Ovary (tissue), 9 donors: Measurements from ENCODE around the gene PRICKLE4. TPM values are rescaled to one million over a fixed set of nuclear protein-coding genes. Genes with fewer than 3 reads are reported as not detected.

Source experiments
- DNase-seq, 5 donors: peaks; one replicate each; pipeline ENCODE4 v3.0.0-alpha.2; 2019 to 2020
- H3K27ac ChIP-seq, 2 donors: fragments of 200-600 bp; one replicate each; pipeline versions ENCODE4 v1.5.1 to v1.8.0; 2019 to 2022
- H3K27me3 ChIP-seq: fragments of 200-600 bp; one replicate; pipeline ENCODE4 v1.8.0; 2022
- H3K36me3 ChIP-seq: fragments of 200-600 bp; sonication (generic); one replicate; pipeline ENCODE4 v1.5.1; 2019
- H3K4me1 ChIP-seq: one replicate; pipeline ENCODE4 v1.8.1; 2013; ENCODE audit warnings: mild to moderate bottlenecking, moderate library complexity; ENCODE audit not compliant: insufficient read depth
- H3K4me3 ChIP-seq: fragments of 200-600 bp; sonication (generic); one replicate; pipeline ENCODE4 v1.5.1; 2017
- H3K9me3 ChIP-seq, 2 donors: fragments of 200-600 bp in 1 of 2; sonication (generic) in 1 of 2; one replicate each; pipeline versions ENCODE4 v1.5.1 to v1.8.1; 2013 to 2019; ENCODE audit warnings: mild to moderate bottlenecking in 1 of 2, moderate library complexity in 1 of 2
- CTCF ChIP-seq, 3 donors: fragments of 450-650 bp in 2 of 3; fragments of 200-600 bp in 1 of 3; IDR thresholded peaks; one replicate each; pipeline versions ENCODE4 v1.5.1 to v1.8.0; 2016 to 2022; ENCODE audit warnings: antibody characterized with exemption in 3 of 3, mild to moderate bottlenecking in 1 of 3
- EP300 ChIP-seq: sonication (generic); formaldehyde crosslinking; IDR thresholded peaks from one replicate; pipeline ENCODE4 v1.6.1; 2017; ENCODE audit warnings: antibody characterized with exemption
- POLR2A ChIP-seq: fragments of 450-650 bp; IDR thresholded peaks from one replicate; pipeline ENCODE4 v1.6.1; 2017; ENCODE audit warnings: antibody characterized with exemption, mild to moderate bottlenecking, moderate library complexity
- WGBS, 3 donors: extraction: QIAGEN DNeasy Blood & Tissue Kit in 1 of 3; methylation state at CpG; one replicate each; pipeline versions ENCODE4 v1.1.5 to v1.1.7; 2013 to 2017; 5-methylcytosine and 5-hydroxymethylcytosine counted together
- intact Hi-C, 4 donors: fragments of 100-400 bp; cut with DNase I; formaldehyde crosslinking; loops; one replicate each; pipeline versions ENCODE4 v1.11.0 to v1.15.1; 2022 to 2023
- polyA plus RNA-seq, 2 donors: library from polyadenylated mRNA; stranded (reverse); fragments of 200-250 nt in 1 of 2; fragments of 350-450 nt in 1 of 2; fragmentation: Illumina TruSeq in 1 of 2; extraction: RNeasy Lipid Tissue Mini Kit (QIAGEN cat#74804) in 1 of 2; gene quantifications; one replicate each; pipeline ENCODE4 v1.2.3, GENCODE V29; 2013 to 2014
- total RNA-seq, 7 donors: library from RNA; depleted of rRNA in 2 of 7; stranded (reverse); fragments of >200 nt in 2 of 7; fragmentation: NEBNext Ultra II Directional in 3 of 7; extraction: Animal tissue kit (Norgen Biotek cat#: 25700) in 3 of 7; gene quantifications; one replicate each; pipeline versions ENCODE4 v1.1.0 to v1.2.4, GENCODE V29; 2016 to 2023
- donor health status: DM: no; HTN: no; CAD: no; lungs with moderate emphysema.
- donor health status: DM: no; HTN: no; CAD: no.
- donor health status: Bipolar disorder and iron deficiency.
- donor health status: DM: yes; HTN: yes; CAD: no.
- donor health status: DM: no; HTN: no; CAD: no.
- donor health status: DM: yes; HTN: yes; CAD: no.

The PRICKLE4 gene
- total and polyA plus RNA-seq, 9 donors = 1.5 to 7.3 (median 3.0) TPM

DNA sequence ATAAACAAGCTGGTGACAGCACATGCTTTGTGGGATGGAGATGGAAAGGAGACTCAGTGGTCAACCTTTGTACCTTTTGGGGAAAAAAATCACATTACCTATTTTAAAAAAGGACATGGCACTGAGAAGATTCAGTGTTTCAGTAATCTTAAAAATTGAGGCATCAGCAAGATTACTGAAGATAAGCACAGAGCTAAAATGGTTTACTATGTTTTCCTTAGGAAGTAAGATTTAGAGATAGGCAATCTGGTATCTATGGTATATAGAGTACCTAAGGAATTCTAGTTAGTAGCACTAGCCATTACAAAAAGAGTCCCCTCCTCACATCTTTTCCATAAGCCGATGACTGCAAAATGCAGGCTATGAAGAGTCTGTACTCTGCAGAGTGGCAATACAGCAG, 42.6 kb downstream of the PRICKLE4 start:
- 93 to 100% (median 97%) methylated on average over 1 of the region's 1 CpG for WGBS, 3 donors
- no peak for DNase-seq
- Histone ChIP-seq H3K4me1 (no peaks in the 10 kb centered on the region), H3K4me3 (no peak overlapping the region), H3K9me3 (no peaks in the 10 kb centered on the region), H3K27me3 (no peaks in the 10 kb centered on the region), H3K36me3 (no peaks in the 10 kb centered on the region), H3K27ac (no peak overlapping the region)
- intact Hi-C loops = no loop called here
- TF ChIP-seq EP300 (no peak), POLR2A (no peak), CTCF (IDR thresholded peaks at IDR 0.05) (no peak)

DNA sequence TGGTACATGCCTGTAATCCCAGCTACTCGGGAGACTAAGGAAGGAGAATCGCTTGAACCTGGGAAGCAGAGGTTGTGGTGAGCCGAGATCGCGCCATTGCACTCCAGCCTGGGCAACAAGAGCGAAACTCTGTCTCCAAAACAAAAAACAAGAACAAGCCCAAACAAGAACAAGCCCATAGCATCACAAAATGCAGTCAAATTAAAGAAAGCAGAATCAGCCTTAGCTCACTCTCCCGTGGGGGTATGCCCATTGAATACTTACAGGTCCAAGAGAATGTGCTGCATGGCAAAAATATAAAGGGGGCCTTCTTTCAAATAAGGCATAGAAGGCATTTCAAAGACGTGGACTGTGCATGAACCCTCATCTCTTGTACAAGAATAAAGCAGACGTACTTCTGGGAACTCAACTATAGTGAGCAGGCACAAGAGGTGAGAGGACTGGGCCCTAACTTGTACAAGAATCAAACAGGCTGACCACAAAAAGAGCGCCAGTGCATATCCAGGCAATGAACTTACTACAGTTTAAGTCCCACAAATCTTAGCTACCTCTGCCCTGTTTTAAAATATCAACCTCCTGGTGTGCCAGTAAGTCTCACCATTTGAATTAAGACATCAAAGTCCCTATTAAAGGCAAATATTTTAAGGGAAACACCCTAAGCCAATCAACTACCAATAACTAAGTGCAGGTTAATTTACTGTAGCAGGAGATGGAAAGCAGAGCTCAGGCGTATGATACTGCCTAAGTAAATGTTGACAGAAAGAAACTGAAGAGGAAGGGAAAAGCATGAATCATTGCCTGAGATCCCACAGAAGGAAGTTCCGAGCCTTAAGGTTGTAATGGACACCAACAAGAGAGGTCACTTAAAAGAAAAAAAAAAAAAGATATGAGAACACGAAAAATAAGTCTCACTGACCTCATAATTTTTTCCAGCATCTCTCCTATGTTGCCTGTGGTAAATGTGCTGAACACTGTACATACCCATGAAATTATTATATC, 44.3 kb downstream of the PRICKLE4 start:
- H3K9me3 ChIP-seq = no peaks in the 10 kb centered on the region
- no peaks in the 10 kb centered on the region for H3K36me3 ChIP-seq
- H3K27me3 ChIP-seq = no peaks in the 10 kb centered on the region
- no peaks in the 10 kb centered on the region for H3K4me1 ChIP-seq
- intact Hi-C loops = no loop called here
- H3K27ac ChIP-seq = no peak overlapping the region
- no peak overlapping the region for H3K4me3 ChIP-seq
- TF ChIP-seq CTCF (IDR thresholded peaks at IDR 0.05) (no peak), POLR2A (no peak), EP300 (no peak)
- whole genome bisulfite sequencing, 3 donors = 87 to 95% (median 90%) methylated on average over 13 of the region's 13 CpGs
- DNase-seq = no peak

GRCh38 chr6:41826343-41827022, 45.9 kb downstream of the PRICKLE4 start:
- Histone ChIP-seq H3K36me3 (no peaks in the 10 kb centered on the region), H3K4me3 (no peak overlapping the region), H3K27ac (no peak overlapping the region), H3K27me3 (no peaks in the 10 kb centered on the region), H3K9me3 (no peaks in the 10 kb centered on the region), H3K4me1 (no peaks in the 10 kb centered on the region)
- 90 to 93% (median 92%) methylated on average over 2 of the region's 2 CpGs for WGBS, 3 donors
- no peak for TF ChIP-seq CTCF (IDR thresholded peaks at IDR 0.05)
- no peak for TF ChIP-seq EP300
- TF ChIP-seq POLR2A = no peak
- intact Hi-C loops = no loop called here
- no peak for DNase-seq

DNA sequence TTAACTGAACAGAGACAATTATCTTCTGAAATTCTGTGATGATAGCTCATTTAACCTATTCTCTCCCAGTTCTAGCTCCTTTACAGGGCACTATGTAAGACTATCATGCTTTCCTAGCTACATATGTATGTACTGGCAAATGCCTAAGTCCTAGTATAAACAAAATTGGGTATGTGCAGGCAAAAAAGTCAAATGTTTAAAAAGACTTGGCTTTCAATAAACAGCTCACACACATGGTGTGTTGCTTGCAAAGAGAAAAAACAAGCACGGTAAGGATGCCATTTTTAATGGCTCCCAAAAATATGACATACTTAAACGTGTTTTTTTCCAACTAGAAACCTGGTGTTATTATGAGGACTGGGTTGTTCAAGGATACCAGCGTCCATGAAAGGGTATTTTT, 51.7 kb downstream of the PRICKLE4 start:
- no peak overlapping the region for H3K27ac ChIP-seq
- no peaks in the 10 kb centered on the region for H3K36me3 ChIP-seq
- H3K4me1 ChIP-seq = no peaks in the 10 kb centered on the region
- no peak for DNase-seq
- no peaks in the 10 kb centered on the region for H3K9me3 ChIP-seq
- H3K27me3 ChIP-seq = no peaks in the 10 kb centered on the region
- TF ChIP-seq POLR2A = no peak
- no peak for TF ChIP-seq EP300
- no peak for TF ChIP-seq CTCF (IDR thresholded peaks at IDR 0.05)
- H3K4me3 ChIP-seq = no peak overlapping the region
- intact Hi-C loops = no loop called here
- 62 to 83% (median 66%) methylated on average over 3 of the region's 3 CpGs for WGBS, 3 donors
